ENCODE measurements around the gene WBP2. TPM values are rescaled to one million over a fixed set of nuclear protein-coding genes. Genes with fewer than 3 reads are reported as not detected.

The WBP2 gene
- total RNA-seq, 1 experiment from 2014 or later = 18.7 TPM

- in situ Hi-C loops (cut with HindIII; ENCODE audit: low sequenced_read_pairs) = no loop called here
- no peak for DNase-seq (ENCODE audit: low spot score)
Observed at GRCh38 chr17:75849279-75849646, 5.9 kb downstream of the WBP2 start.

GRCh38 chr17:75848523-75849278 lies 6.4 kb downstream of the WBP2 start:
- in situ Hi-C loops (cut with HindIII; ENCODE audit: low sequenced_read_pairs) = no loop called here

DNA sequence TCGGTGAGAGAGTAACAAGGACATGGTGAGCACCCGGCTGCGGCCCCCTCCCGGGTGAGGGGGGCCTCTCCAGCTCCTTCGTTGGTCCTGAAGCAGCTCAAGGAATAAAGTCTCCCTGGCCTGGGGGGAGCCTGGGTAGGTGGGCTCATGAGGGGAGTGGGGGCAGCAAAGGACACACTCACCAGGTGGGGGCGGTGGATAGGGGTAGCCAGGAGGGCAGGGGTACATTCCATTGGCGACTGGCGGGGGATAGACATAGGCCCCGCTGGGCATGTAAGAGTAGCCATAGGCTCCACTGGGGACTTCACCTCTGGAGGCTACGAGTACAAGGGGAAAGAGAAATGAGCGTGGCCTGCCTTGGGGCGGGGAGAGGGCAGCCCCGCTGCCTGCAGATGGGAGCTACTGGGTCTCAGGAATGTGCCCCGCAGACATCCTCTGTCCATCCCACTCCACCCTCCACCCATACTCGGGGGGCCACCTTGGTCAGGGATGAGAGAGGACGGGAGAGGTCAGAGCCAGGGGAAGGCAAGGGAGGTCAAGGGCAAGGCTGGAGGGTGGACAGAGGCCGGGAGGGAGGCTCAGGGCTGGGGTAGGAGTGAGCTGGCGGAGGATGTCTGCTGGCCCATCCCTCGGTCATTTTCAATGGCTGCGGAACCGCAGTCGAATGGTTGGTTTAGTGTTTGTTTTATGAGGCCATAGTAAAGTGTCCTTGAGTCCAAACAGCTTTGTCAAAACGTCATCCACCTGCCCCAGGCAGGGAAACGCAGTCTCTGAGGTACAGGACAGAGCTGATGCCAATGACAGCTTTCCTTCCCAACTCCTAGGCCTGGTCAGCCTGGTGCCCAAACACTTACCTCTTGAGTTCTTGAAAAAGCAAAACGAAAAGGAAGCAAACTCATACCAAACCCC lies 7.3 kb downstream of the WBP2 start:
- DNase-seq (ENCODE audit: low spot score) = no peak
- in situ Hi-C loops (cut with HindIII; ENCODE audit: low sequenced_read_pairs) = no loop called here

More at GRCh38 chr17:75848523-75849278, 6.4 kb downstream of the WBP2 start:
- DNase-seq (ENCODE audit: low spot score) = peak; percentile 87

- no peak for DNase-seq (ENCODE audit: low spot score)
- in situ Hi-C loops (cut with HindIII; ENCODE audit: low sequenced_read_pairs) = no loop called here
Observed at GRCh38 chr17:75846692-75847613, 8.2 kb downstream of the WBP2 start.

DNA sequence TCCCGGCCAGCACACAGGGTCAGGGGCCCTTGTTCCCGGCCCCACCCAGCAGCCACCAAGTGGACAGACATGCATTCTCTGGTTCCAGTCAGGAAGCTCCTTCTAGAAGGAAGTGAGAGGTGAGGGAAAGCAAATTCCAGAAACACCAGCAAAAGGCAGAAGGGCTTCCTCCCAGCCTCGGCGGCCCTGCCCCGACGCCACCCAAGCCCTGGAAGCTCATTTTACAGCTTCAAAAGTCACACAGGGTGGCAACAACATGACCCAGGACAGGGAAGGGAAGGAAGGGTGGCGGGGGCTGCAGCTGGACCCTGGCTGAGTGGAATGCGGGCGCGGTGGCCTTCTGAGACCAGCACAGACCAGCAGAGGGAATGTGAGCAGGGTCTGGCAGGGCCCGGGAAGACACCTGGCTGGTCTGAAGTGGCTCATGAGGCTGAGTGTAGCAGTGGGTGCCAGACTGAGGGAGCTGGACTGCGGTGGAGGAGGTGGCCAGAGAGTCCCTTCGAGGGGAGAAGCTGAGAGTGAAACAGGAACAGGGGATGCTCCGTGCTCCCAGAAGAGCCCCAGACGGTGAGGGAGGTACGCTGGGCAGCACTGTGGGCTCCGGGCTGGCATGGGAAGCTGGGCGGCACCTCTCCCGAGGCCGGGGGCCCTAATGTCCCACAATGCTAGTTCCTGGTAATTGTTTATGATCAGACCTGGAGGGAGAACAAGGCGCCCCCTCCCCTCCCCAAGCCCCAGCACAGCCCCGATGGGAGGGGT lies 9.0 kb downstream of the WBP2 start:
- no peak for DNase-seq (ENCODE audit: low spot score)
- in situ Hi-C loops (cut with HindIII; ENCODE audit: low sequenced_read_pairs) = no loop called here

DNA sequence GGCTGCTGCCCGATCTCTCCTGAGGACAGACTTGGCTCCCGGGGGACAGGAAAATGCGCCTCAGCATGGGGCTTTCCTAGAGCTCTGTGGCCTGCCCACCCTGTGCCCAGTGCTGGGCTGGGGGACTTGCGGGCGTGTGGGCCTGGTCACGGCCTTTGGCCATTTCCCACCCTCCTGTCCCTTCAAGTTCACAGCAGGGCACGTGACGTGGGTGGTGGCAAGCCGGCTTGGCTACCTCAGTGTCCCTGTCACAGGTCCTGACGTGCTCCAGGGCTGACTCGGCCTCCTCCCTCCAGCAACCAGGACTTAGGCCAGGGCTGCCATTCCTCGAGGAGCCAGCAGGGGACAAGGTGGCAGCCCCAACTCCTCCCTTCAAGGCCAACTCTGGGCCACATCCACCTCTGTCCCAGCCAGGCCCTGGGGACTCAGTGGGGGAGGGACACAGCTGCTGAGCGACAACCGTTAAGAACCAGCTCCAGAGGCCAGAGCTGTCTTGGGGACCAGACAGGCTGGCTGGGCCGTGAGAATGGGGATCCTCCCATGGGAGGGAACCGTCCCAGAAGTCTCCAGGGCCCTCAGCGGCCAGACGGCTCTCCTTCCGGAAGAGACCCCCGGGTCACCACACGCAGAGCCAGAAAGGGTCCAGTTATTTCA lies 9.9 kb downstream of the WBP2 start:
- DNase-seq (ENCODE audit: low spot score) = peak; percentile 48
- in situ Hi-C loops (cut with HindIII; ENCODE audit: low sequenced_read_pairs) = no loop called here

- in situ Hi-C loops (cut with HindIII; ENCODE audit: low sequenced_read_pairs) = no loop called here
- no peak for DNase-seq (ENCODE audit: low spot score)
Observed at GRCh38 chr17:75844530-75845057, 10.5 kb downstream of the WBP2 start.

- in situ Hi-C loops (cut with HindIII; ENCODE audit: low sequenced_read_pairs) = no loop called here
- no peak for DNase-seq (ENCODE audit: low spot score)
Observed at GRCh38 chr17:75843577-75844529, 11.3 kb downstream of the WBP2 start, which contains the start of gene UNC13D. Gene UNC13D, minus strand, starts transcription at chr17:75844404. Its CDS starts 67 bp downstream, at chr17:75844337.

GRCh38 chr17:75842963-75843576 lies 12.1 kb downstream of the WBP2 start:
- in situ Hi-C loops (cut with HindIII; ENCODE audit: low sequenced_read_pairs) = no loop called here
- DNase-seq (ENCODE audit: low spot score) = no peak

- in situ Hi-C loops (cut with HindIII; ENCODE audit: low sequenced_read_pairs) = no loop called here
- no peak for DNase-seq (ENCODE audit: low spot score)
Observed at GRCh38 chr17:75842411-75842810, 12.7 kb downstream of the WBP2 start.

DNA sequence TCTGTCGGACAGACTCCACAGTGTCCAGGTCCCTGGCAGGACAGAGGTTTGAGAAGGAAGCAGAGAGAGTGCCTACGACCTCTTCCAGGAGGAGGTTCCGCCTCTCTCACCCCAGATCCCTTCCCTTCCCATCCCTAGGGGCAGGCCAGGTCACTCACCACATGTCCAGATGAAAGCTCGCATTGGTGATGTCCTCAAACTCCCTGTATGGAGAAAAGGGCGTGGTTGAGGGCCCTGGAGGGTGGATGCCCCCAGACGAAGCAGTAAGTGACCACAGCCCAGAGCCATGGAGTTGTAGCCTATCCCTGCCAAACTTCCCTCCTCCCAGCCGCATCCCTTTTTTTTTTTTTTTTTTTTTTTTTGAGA lies 14.4 kb downstream of the WBP2 start:
- no peak for DNase-seq (ENCODE audit: low spot score)
- in situ Hi-C loops (cut with HindIII; ENCODE audit: low sequenced_read_pairs) = no loop called here

- no peak for DNase-seq (ENCODE audit: low spot score)
- in situ Hi-C loops (cut with HindIII; ENCODE audit: low sequenced_read_pairs) = no loop called here
Observed at GRCh38 chr17:75839942-75840798, 15.0 kb downstream of the WBP2 start.

DNA sequence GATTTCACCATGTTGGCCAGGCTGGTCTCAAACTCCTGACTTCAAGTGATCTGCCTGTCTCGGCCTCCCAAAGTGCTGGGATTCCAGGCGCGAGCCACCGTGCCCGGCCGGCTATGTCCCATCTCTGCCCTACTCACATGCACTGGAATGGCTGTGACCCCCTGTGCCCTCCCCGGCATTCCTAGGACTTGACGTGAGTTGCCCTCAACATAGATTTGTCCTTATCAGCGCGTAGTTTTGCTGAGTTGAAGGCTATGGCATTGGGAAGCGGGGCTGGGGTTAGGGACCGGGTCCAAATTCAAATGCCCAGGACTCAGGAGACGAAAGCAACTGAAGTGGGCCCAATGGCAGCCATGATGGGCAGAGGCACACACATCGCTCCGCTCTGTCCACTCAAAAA lies 16.7 kb downstream of the WBP2 start:
- in situ Hi-C loops (cut with HindIII; ENCODE audit: low sequenced_read_pairs) = no loop called here
- no peak for DNase-seq (ENCODE audit: low spot score)

DNA sequence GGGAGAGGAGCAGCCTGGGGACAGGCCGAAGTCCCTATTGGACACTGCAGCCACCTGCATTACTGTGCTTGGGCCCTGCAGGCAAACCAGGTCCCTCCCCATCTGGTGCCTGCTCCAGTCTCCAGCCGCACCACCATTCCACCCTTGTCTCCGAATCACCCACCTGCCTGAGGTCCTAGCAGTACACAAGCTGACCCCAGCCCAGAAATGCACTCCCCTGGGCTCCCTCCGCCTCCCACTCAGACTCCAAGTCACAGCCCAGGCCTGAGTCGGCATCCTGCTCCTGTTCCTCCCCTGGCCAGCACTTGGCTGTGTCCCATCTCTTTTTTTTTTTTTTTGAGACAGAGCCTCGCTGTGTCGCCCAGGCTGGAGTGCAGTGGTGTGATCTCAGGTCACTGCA lies 17.2 kb downstream of the WBP2 start:
- DNase-seq (ENCODE audit: low spot score) = no peak
- in situ Hi-C loops (cut with HindIII; ENCODE audit: low sequenced_read_pairs) = no loop called here

GRCh38 chr17:75836605-75837004 lies 18.5 kb downstream of the WBP2 start:
- in situ Hi-C loops (cut with HindIII; ENCODE audit: low sequenced_read_pairs) = no loop called here
- DNase-seq (ENCODE audit: low spot score) = no peak

DNA sequence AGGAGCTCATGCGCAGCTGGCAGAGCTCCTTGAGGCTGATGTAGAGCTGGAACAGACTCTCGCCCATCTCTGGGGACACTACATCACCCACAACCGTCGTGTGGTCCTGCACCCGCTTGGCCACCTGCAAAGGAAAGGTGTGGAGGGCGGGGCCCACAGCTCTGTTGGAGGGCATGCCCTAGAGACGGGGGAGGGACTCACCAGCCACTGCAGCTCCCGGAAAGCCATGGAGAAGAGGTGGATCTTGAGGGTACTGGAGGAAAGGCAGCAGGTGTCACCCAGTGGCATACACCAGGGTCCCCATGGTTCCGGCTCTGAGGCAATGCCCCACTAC lies 19.5 kb downstream of the WBP2 start:
- no peak for DNase-seq (ENCODE audit: low spot score)
- in situ Hi-C loops (cut with HindIII; ENCODE audit: low sequenced_read_pairs) = no loop called here

All from G401 (cell line).